HepG2 (cell line): ENCODE data around the gene CCDC57. TPM values are rescaled to one million over a fixed set of nuclear protein-coding genes. Genes with fewer than 3 reads are reported as not detected.

Experiments used
- ARID2 ChIP-seq: sonication (generic); formaldehyde crosslinking; IDR thresholded peaks from 2 replicates; pipeline ENCODE4 v1.8.1; 2022; ENCODE audit warnings: mild to moderate bottlenecking, missing genetic modification reagents, borderline replicate concordance
- KLF13 ChIP-seq: sonication (generic); formaldehyde crosslinking; IDR thresholded peaks from 2 replicates; pipeline ENCODE4 v1.4.0; 2020; ENCODE audit warnings: mild to moderate bottlenecking, missing genetic modification reagents
- SKI ChIP-seq: fragments of 450-650 bp; IDR thresholded peaks from one replicate; pipeline ENCODE4 v1.6.1; 2018; ENCODE audit warnings: mild to moderate bottlenecking; ENCODE audit not compliant: partially characterized antibody
- ZBTB1 ChIP-seq: sonication (generic); formaldehyde crosslinking; IDR thresholded peaks from 2 replicates; pipeline ENCODE4 v1.4.0; 2020; ENCODE audit warnings: missing genetic modification reagents, borderline replicate concordance
- ZFP36L1 ChIP-seq: sonication (generic); formaldehyde crosslinking; IDR thresholded peaks from 2 replicates; pipeline ENCODE4 v1.8.0; 2022; ENCODE audit warnings: mild to moderate bottlenecking, missing genetic modification reagents, moderate library complexity
- ZNF207 ChIP-seq: fragments of 450-650 bp; IDR thresholded peaks from 2 replicates; pipeline ENCODE4 v1.6.1; 2016; ENCODE audit warnings: antibody characterized with exemption, borderline replicate concordance
- ZNF878 ChIP-seq: sonication (generic); formaldehyde crosslinking; IDR thresholded peaks from 2 replicates; pipeline ENCODE4 v1.8.1; 2023; ENCODE audit warnings: mild to moderate bottlenecking, missing genetic modification reagents, moderate library complexity
- polyA plus RNA-seq, 8 experiments: library from polyadenylated mRNA; depleted of rRNA in 3 of 8; stranded (reverse) in 7 of 8; unstranded in 1 of 8; fragments of >200 nt; fragmentation: Illumina TruSeq in 4 of 8; extraction: Trizol in 4 of 8; gene quantifications; 2 replicates each; pipeline versions ENCODE4 v1.2.1 to v1.2.3, GENCODE V29; 2011 to 2016; ENCODE audit warnings: low read depth in 4 of 8, missing spikeins in 1 of 8, mixed read lengths in 1 of 8; ENCODE audit not compliant: insufficient read depth in 1 of 8
- total RNA-seq, 5 experiments: library from RNA; depleted of rRNA; stranded (reverse); fragments of >200 nt; fragmentation: Illumina TruSeq; extraction: Trizol; gene quantifications; 2 replicates each; pipeline ENCODE4 v1.2.3, GENCODE V29; 2016; ENCODE audit warnings: low read depth in 1 of 5
- TF ChIP-seq, protein P1 (sequence below), 2 experiments: sonication (generic) in 1 of 2; formaldehyde crosslinking in 1 of 2; IDR thresholded peaks; 2 replicates each; pipeline versions ENCODE4 v1.4.0 to v1.6.1; 2016 to 2020; ENCODE audit warnings: borderline replicate concordance in 1 of 2, low read depth in 1 of 2, mild to moderate bottlenecking in 1 of 2, missing genetic modification reagents in 1 of 2

Gene CCDC57
- total and polyA plus RNA-seq, 2 of the 13 experiments (the other 11 are each of a cell fraction or from before 2014, with no cell fraction given), result 59.3 to 59.9 TPM

DNA sequence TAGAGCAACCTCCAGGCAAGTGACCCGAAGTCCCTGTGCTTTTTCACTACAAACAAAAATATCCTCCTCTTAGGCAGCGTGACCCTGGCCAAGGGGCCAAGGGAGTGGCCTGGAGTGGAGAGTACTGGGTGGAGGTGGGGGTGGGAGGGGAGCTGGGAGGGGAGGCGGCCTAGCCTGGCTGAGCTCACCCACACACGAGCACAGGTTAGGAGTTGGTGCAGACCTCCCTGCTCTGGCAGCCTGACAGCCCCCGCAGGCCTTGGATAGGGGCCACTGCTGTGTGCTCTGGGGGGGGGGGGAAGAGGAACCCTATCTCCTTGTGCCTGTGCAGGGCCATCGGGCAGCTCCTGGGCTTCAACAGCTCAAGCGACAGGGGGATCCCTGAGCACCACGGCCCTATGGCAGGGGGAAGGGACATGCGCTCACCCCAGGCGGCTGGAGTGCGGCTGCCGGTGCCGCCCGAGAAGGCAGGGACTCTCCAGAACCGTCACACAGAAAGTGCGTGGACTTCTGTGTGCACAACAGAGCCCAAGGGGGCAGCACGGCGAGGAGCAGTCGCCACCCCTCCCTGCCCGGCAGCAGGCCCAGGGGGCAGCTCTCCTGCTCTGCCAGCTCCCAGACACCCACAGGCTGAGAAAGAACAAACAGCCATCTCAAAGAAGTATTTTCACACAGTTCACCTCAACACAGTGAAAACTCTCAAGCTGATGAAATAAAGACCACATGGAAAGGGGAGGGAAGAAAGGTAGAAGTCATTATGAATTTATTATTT, 29.5 kb upstream of the CCDC57 start (continued):
- TF ChIP-seq, protein P1, sequence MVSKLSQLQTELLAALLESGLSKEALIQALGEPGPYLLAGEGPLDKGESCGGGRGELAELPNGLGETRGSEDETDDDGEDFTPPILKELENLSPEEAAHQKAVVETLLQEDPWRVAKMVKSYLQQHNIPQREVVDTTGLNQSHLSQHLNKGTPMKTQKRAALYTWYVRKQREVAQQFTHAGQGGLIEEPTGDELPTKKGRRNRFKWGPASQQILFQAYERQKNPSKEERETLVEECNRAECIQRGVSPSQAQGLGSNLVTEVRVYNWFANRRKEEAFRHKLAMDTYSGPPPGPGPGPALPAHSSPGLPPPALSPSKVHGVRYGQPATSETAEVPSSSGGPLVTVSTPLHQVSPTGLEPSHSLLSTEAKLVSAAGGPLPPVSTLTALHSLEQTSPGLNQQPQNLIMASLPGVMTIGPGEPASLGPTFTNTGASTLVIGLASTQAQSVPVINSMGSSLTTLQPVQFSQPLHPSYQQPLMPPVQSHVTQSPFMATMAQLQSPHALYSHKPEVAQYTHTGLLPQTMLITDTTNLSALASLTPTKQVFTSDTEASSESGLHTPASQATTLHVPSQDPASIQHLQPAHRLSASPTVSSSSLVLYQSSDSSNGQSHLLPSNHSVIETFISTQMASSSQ (IDR thresholded peaks at IDR 0.05; ENCODE audit: low read depth), result no peak
- TF ChIP-seq, protein P1 (CRISPR knock-in tag; IDR thresholded peaks at IDR 0.05; ENCODE audit: borderline replicate concordance), result no peak; the same call in 1 of the 2 replicates
- TF ChIP-seq KLF13 (CRISPR knock-in tag) (peak; percentile 59; the same call in 1 of the 2 replicates), ZNF878 (peak; percentile 29; the same call in 1 of the 2 replicates), SKI (peak; percentile 10), ZBTB1 (CRISPR knock-in tag) (no peak), ZFP36L1 (0 out of 2 replicates have a peak, but pooled peaks have one; percentile 19), ZNF207 (no peak), ARID2 (CRISPR knock-in tag) (no peak)
- TF ChIP-seq, all 625 proteins: peak for 165
